G401 (cell line): ENCODE measurements around the gene IGSF9. TPM values are rescaled to one million over a fixed set of nuclear protein-coding genes. Genes with fewer than 3 reads are reported as not detected.

Experiments used
- DNase-seq: peaks from one replicate; pipeline ENCODE4 v3.0.0-alpha.2; 2015; ENCODE audit warnings: low spot score
- in situ Hi-C: cut with HindIII; loops from 2 replicates; pipeline ENCODE4 v1.10.0; 2016; ENCODE audit warnings: low sequenced_read_pairs, mixed read lengths
- total RNA-seq: library from RNA; depleted of rRNA; stranded (reverse); fragments of >200 nt; shearing (Covaris generic); gene quantifications from 2 replicates; pipeline ENCODE4 v1.2.3, GENCODE V29; 2014

The IGSF9 gene
- total RNA-seq, 1 experiment from 2014 or later, result not detected

- DNase-seq, result no peak
- in situ Hi-C loops, result no loop called here
These were observed 9.6 kb downstream of the IGSF9 start for GRCh38 chr1:159935719-159936272.

GRCh38 chr1:159935305-159935704, 10.1 kb downstream of the IGSF9 start:
- in situ Hi-C loops, result no loop called here
- no peak for DNase-seq

- DNase-seq, result no peak
- in situ Hi-C loops, result no loop called here
These were observed 11.0 kb downstream of the IGSF9 start for GRCh38 chr1:159934136-159935039.

DNA sequence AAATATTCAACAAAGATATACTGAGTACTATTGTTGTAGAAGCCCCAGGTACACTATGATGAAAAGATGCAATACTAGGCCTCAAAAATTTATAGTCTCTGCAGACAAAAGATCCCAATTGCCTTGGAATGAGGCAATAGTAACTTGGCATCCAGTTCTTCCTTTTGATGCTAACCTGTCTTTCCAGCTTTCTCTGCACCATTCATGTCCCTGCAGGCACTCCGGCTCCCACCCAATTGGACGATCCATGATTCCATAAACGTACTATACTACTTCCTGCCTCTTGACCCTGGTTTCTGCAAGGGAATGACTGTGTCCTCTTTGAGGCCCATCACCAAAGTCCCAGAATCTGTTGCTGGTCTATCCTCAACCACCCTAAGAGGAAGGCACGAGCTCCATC, 12.1 kb downstream of the IGSF9 start:
- in situ Hi-C loops, result no loop called here
- DNase-seq, result no peak

DNA sequence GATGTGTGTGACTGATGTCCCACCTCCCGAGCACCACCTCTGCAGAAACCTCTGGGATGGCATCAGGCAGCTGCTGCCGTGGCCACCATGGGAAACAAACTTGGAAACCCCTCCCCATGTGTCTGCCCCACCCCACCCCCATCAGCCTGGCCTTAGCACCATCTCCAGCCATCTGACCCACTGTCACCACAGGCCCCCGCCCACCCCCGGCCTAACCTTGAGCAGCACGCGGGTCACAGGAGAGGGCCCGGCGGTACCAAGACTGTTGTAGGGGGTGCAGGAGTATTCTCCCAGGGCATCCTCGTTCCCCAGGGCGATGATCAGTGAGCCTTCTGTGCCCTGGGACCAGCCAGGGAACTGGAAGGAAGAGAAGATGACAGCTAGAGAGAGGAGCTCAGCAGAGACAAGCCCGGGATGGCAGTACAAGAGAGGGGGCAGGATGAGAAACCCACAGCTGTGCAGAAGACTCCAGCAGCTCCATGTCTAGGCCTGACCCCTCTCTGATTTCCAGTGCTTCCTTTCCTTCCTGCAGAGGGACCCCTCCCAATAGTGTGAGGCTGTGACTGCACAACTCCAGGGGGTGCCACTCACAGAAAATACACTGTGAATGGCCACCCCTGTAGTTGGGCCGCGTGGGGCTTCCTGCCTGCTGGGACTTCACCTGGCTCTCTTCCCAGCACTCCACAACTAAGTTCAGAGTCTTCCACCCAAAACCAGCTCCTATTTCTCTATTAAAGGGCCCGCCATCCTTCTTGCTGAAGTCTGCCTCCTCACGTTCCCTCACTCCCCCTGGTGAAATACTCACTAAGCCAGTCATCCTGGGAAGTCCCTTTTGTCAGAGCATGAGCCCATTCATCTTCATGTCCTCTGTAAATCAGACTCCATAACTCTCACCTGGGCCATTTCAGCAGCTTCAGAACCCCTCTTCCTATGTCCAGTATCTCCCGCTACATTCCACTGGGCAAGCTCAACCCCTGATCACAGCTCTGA, 12.8 kb downstream of the IGSF9 start:
- in situ Hi-C loops, result no loop called here
- no peak for DNase-seq

- no peak for DNase-seq
- in situ Hi-C loops, result no loop called here
These were observed 13.6 kb downstream of the IGSF9 start for GRCh38 chr1:159931795-159932173.

DNA sequence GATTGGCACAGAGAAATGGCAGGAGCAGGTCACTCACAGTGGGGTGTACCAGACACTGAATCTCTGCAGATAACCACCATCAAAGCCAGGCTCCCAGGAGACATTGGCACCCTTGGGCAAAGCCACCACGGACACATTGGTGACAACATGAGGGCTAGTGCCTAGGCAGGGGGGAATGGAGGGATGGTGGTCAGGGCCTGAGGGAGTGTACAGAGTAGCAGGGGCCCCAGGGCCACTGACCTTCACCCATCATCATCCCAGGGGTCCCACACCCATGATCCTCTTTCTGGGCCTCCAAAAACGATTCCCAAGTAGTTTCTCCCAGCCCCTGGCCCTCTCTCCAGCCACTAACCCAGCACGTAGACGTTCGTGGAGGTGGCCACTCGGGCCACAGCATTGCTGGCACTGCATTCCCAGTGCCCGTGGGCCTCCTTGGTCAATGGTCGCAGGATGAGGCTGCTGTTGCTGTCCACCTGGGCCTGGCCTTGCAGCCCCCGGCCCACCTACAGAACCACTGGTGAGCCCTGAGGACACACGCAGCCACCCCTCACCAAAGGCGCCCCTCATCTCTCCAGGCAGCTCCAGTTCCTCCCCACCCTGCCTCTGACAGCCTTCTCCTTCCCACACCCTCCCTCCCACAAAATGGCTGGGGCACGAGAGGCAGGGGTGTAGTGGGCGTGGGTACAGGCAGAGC, 14.2 kb downstream of the IGSF9 start:
- DNase-seq, result no peak
- in situ Hi-C loops, result no loop called here

- DNase-seq, result no peak
- in situ Hi-C loops, result no loop called here
These were observed 14.8 kb downstream of the IGSF9 start for GRCh38 chr1:159930634-159931033.

DNA sequence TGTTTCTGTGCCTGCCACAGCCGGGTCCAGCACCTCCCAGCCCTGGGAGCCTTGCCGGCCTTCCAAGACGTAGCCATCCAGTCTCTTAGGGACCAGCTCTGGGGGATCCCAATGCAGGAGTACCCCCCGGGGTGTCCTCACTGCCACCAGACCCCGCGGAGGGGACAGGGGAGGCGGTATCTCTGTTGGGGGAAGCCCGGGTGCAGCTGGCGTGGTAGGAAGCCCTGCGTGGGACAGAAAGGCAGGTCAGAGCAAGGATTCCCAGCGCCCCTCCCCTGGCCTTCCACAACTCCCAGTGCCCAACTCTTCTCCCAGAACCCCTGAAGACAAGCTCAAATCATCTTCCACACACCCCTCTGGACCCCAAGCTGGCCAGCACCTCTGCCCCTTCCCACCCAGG, 15.2 kb downstream of the IGSF9 start:
- in situ Hi-C loops, result no loop called here
- no peak for DNase-seq

- in situ Hi-C loops, result no loop called here
- DNase-seq, result no peak
These were observed 16.0 kb downstream of the IGSF9 start for GRCh38 chr1:159929155-159930051.

- in situ Hi-C loops, result no loop called here
These were observed 16.8 kb downstream of the IGSF9 start for GRCh38 chr1:159928491-159929050.

GRCh38 chr1:159927849-159928431, 17.5 kb downstream of the IGSF9 start:
- no peak for DNase-seq

More at GRCh38 chr1:159928491-159929050, 16.8 kb downstream of the IGSF9 start:
- DNase-seq, result no peak

DNA sequence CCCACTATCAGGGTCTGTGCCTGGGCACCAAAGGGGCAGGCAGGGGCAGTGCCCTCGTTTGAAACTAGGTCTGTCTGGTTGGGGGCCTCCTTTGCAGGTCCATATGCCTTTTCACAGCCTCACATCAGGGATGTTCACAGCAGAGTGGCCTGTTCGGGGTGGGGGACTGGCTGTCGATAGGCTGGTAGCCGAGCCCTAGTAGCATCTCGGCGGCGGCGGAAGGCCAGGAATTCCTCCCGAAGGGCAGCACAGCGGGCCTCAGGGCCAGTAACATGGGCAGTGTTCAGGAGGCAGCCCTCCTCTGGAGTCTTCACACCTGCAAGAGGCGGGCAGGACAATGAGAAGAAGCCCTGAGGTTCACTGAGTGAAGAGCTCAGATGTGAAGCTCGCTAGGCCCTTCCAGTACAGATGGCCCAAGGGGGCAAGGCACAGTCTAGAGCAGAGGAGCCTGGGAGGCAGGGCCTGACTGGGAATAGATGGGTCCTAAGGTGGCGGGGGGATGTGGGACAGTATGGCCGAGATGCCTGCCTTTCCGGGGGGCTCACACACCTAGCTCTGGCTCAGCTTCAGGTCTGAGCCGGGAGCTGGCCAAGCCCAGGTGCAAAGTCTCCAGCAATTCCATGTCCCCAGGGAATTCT, 18.1 kb downstream of the IGSF9 start:
- in situ Hi-C loops, result no loop called here
- DNase-seq, result no peak

More at GRCh38 chr1:159927849-159928431, 17.5 kb downstream of the IGSF9 start:
- in situ Hi-C loops, result no loop called here

GRCh38 chr1:159925719-159926078, 19.7 kb downstream of the IGSF9 start:
- in situ Hi-C loops, result no loop called here
- DNase-seq, result no peak

GRCh38 chr1:159924791-159925718, 20.4 kb downstream of the IGSF9 start, which contains the start of gene TAGLN2:
TAGLN2 (minus strand) TSS chr1:159925507; CDS start chr1:159920509, 4,998 bp downstream.
- in situ Hi-C loops, result no loop called here
- peak; percentile 34 for DNase-seq
